GM12878 (cell line): ENCODE data around the gene USP47. TPM values are rescaled to one million over a fixed set of nuclear protein-coding genes. Genes with fewer than 3 reads are reported as not detected.

ENCODE experiments used
- ATAC-seq: fragments of 200-7000 bp; cut with Tn5 transposase; 3 replicates; pipeline ENCODE4 v1.9.1; 2020; ENCODE audit warnings: mild to moderate bottlenecking, moderate library complexity
- BruUV-seq: library from RNA; stranded (reverse); fragments of 400-500 nt; replicated peaks from 2 replicates; lab custom pipeline; 2021; lab: Mats Ljungman, UMichigan
- CTCF ChIA-PET: fragments of 300-600 bp; sonication (Branson Sonifier 250); formaldehyde crosslinking; extraction: SDS; loops from one replicate; lab custom pipeline; 2021; ENCODE audit warnings: inconsistent platforms; lab: Yijun Ruan, JAX
- POLR2A ChIA-PET: fragments of 350-600 bp; formaldehyde crosslinking; extraction: SDS; loops from one replicate; lab custom pipeline; 2021; ENCODE audit warnings: inconsistent platforms; lab: Charles Lee
- RAD21 ChIA-PET: fragments of 300-600 bp; sonication (Branson Sonifier 250); formaldehyde crosslinking; loops from one replicate; lab custom pipeline; 2023; ENCODE audit warnings: antibody characterized with exemption; ENCODE audit not compliant: unreplicated experiment; lab: Charles Lee
- SMC1A ChIA-PET: fragments of 300-600 bp; sonication (Branson Sonifier 250); formaldehyde crosslinking; loops from one replicate; lab custom pipeline; 2023; ENCODE audit not compliant: unreplicated experiment, uncharacterized antibody; lab: Charles Lee
- DNase-seq: peaks from one replicate; pipeline ENCODE4 v3.0.0-alpha.2; 2011; ENCODE audit warnings: low read depth, low spot score
- FAIRE-seq: peaks from 3 replicates; lab custom pipeline; 2011; peaks lifted over from hg19 to GRCh38; lab: Jason Lieb, UNC
- H2AFZ ChIP-seq: 2 replicates; pipeline ENCODE4 v1.6.0; 2011; ENCODE audit warnings: low read depth, low read length, control low read depth; ENCODE audit not compliant: control insufficient read depth
- H3K27ac ChIP-seq: 2 replicates; pipeline ENCODE4 v1.5.1; 2011; ENCODE audit warnings: control low read depth; ENCODE audit not compliant: control insufficient read depth, insufficient read depth
- H3K27me3 ChIP-seq, 2 experiments: replicated peaks in 1 of 2; 2 replicates each; pipeline versions ENCODE4 v1.6.0 to v1.6.1; 2011; ENCODE audit warnings: low read length in 1 of 2; ENCODE audit not compliant: control insufficient read depth in 2 of 2, insufficient read depth in 2 of 2
- H3K36me3 ChIP-seq, 2 experiments: 2 replicates each; pipeline ENCODE4 v1.5.1; 2011; ENCODE audit warnings: low read length in 1 of 2; ENCODE audit not compliant: control insufficient read depth in 2 of 2, insufficient read depth in 2 of 2
- H3K4me1 ChIP-seq: 2 replicates; pipeline ENCODE4 v1.6.1; 2011; ENCODE audit warnings: mild to moderate bottlenecking, low read length, moderate library complexity, mixed read lengths; ENCODE audit not compliant: control insufficient read depth, insufficient read depth
- H3K4me2 ChIP-seq: 2 replicates; pipeline ENCODE4 v1.6.0; 2011; ENCODE audit warnings: control low read depth; ENCODE audit not compliant: control insufficient read depth, insufficient read depth
- H3K4me3 ChIP-seq: fragments of 200-600 bp; sonication (generic); 2 replicates; pipeline ENCODE4 v1.5.1; 2016
- H3K79me2 ChIP-seq: 2 replicates; pipeline ENCODE4 v1.6.0; 2011; ENCODE audit warnings: low read length; ENCODE audit not compliant: control insufficient read depth, insufficient read depth
- H3K9ac ChIP-seq: 2 replicates; pipeline ENCODE4 v1.8.0; 2011; ENCODE audit warnings: low read length, control low read depth, mixed read lengths; ENCODE audit not compliant: control insufficient read depth, insufficient read depth
- H3K9me3 ChIP-seq: replicated peaks from 3 replicates; pipeline ENCODE4 v1.5.1; 2011; ENCODE audit warnings: mild to moderate bottlenecking, low read length; ENCODE audit not compliant: control insufficient read depth, insufficient read depth
- H4K20me1 ChIP-seq: 2 replicates; pipeline ENCODE4 v1.6.0; 2011; ENCODE audit not compliant: control insufficient read depth, insufficient read depth
- BCL11A ChIP-seq: IDR thresholded peaks from 2 replicates; pipeline ENCODE4 v1.6.1; 2011; ENCODE audit warnings: low read depth, low read length
- BRCA1 ChIP-seq: IDR thresholded peaks from 2 replicates; pipeline ENCODE4 v1.6.1; 2011; ENCODE audit warnings: low read depth, low read length, improper control_type of control experiment
- HCFC1 ChIP-seq: fragments of 150-350 bp; IDR thresholded peaks from 2 replicates; pipeline ENCODE4 v1.6.1; 2014; ENCODE audit warnings: low read length
- LARP7 ChIP-seq: fragments of 450-650 bp; IDR thresholded peaks from 2 replicates; pipeline ENCODE4 v1.6.1; 2017; ENCODE audit warnings: mild to moderate bottlenecking
- NFYA ChIP-seq: IDR thresholded peaks from 2 replicates; pipeline ENCODE4 v1.6.1; 2011; ENCODE audit warnings: low read depth, mild to moderate bottlenecking, low read length, improper control_type of control experiment, borderline replicate concordance
- PML ChIP-seq: IDR thresholded peaks from 2 replicates; pipeline ENCODE4 v1.6.1; 2012; ENCODE audit warnings: low read length, inconsistent platforms
- RELA ChIP-seq: fragments of 450-650 bp; IDR thresholded peaks from 2 replicates; pipeline ENCODE4 v1.8.0; 2014; ENCODE audit warnings: borderline replicate concordance; ENCODE audit not compliant: partially characterized antibody
- SMARCA5 ChIP-seq: fragments of 450-650 bp; IDR thresholded peaks from 2 replicates; pipeline ENCODE4 v1.6.1; 2017; ENCODE audit warnings: mild to moderate bottlenecking
- TARDBP ChIP-seq: IDR thresholded peaks from 2 replicates; pipeline ENCODE4 v1.6.1; 2016; ENCODE audit warnings: borderline replicate concordance
- WRNIP1 ChIP-seq: IDR thresholded peaks from 2 replicates; pipeline ENCODE4 v1.6.1; 2011; ENCODE audit warnings: low read depth, low read length, improper control_type of control experiment, borderline replicate concordance
- ZNF384 ChIP-seq: IDR thresholded peaks from 2 replicates; pipeline ENCODE4 v1.6.1; 2012; ENCODE audit warnings: low read depth, mild to moderate bottlenecking, low read length, improper control_type of control experiment, borderline replicate concordance
- ZSCAN29 ChIP-seq: fragments of 450-650 bp; IDR thresholded peaks from 2 replicates; pipeline ENCODE4 v1.6.1; 2017; ENCODE audit warnings: mild to moderate bottlenecking, moderate library complexity
- WGBS: methylation state at CpG from one replicate; pipeline ENCODE4 v1.1.6; 2016; ENCODE audit warnings: low lambda C conversion rate; ENCODE audit not compliant: insufficient replicate concordance, insufficient coverage; ENCODE audit errors: missing lambda C conversion rate; 5-methylcytosine and 5-hydroxymethylcytosine counted together
- in situ Hi-C: fragments of 300-500 bp; cut with MboI; formaldehyde crosslinking; loops from 9 replicates; pipeline ENCODE4 v1.14.3; 2018; ENCODE audit warnings: mixed read lengths
- intact Hi-C: fragments of 100-400 bp; cut with micrococcal nuclease; formaldehyde crosslinking; loops from one replicate; pipeline ENCODE4 v1.14.2; 2022; ENCODE audit not compliant: unreplicated experiment
- polyA plus RNA-seq, 11 experiments: library from polyadenylated mRNA; depleted of rRNA in 4 of 11; unstranded in 6 of 11; stranded (reverse) in 5 of 11; fragments of >200 nt; fragmentation: Nextera tagmentation in 4 of 11; fragmentation: Illumina TruSeq in 1 of 11; extraction: Ambion mirVana in 4 of 11; extraction: Trizol in 1 of 11; gene quantifications; 1 replicate in 1 of 11; 2 replicates in 10 of 11; pipeline versions ENCODE4 v1.2.1 to v1.2.3, GENCODE V29; 2011 to 2016; ENCODE audit warnings: inconsistent platforms in 2 of 11, missing spikeins in 2 of 11, low read depth in 1 of 11
- total RNA-seq, 4 experiments: library from RNA; depleted of rRNA in 3 of 4; stranded (reverse); fragments of >200 nt in 3 of 4; fragmentation: Illumina TruSeq in 1 of 4; extraction: Trizol in 1 of 4; gene quantifications; 2 replicates each; pipeline versions ENCODE4 v1.2.1 to v1.2.3, GENCODE V29; 2013 to 2021
- TF ChIP-seq, protein P1 (sequence below): fragments of 450-650 bp; IDR thresholded peaks from 2 replicates; pipeline ENCODE4 v1.6.1; 2017; ENCODE audit warnings: mild to moderate bottlenecking
- TF ChIP-seq, protein P2 (sequence below): fragments of 450-650 bp; IDR thresholded peaks from 2 replicates; pipeline ENCODE4 v1.6.1; 2018; ENCODE audit warnings: mild to moderate bottlenecking, low read depth, moderate library complexity; ENCODE audit not compliant: partially characterized antibody

The USP47 gene
- total and polyA plus RNA-seq, 10 of the 15 experiments (the other 5 are each of a cell fraction or from before 2014, with no cell fraction given) = 13.9 to 54.0 (median 31.6) TPM

DNA sequence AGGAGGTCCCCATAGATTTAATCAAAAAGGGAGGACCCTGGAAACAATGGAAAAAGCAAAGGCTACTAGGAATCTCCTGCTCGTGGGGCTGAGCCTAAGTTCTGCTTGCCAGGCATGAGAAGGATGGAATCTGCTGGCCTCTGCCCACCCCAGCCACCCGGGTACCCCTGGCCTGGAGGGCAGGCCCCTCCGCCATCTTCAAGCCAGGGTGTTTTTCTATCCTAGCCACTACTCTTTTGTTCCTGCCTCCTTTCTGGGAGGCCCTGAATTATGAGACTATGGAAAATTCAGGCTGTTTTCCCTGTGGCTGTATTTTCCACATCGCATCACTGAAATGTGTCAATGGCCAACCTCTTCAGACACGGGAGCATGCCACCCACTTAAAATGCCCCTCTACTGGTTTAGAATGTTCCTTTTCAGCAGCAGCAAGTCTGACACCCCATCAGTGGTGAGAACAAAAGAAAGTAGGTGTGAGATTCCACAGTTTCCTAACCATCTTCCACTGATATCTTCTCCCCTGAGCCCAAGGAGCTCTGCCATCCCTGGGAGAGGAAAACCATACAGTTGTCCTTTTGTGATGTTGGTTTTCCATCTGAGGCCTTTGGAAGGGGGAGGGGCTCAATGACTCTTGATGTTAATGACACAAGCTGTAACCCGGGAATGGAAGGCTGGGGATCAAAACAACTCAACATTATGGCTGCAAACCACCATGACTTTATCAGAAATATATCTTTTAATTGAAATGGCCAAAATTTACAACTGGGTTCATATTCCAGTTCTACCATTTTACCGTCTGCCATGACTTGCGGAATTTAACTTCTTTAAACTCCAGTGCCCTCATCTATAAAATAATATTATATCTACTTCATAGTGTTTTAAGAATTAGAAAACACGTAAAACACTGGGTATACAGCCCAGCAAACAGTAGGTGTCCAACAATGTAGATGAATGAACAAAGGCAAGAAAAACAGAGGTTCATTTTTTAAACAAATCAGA is 144.5 kb downstream of the USP47 start:
- POLR2A ChIA-PET = no interaction called here
- H3K4me1 ChIP-seq = no peaks in the 10 kb centered on the region
- no peaks in the 10 kb centered on the region for H3K9me3 ChIP-seq
- no TSS peak for BruUV-seq
- RAD21 ChIA-PET = no interaction called here
- H4K20me1 ChIP-seq = no peaks in the 10 kb centered on the region
- no peaks in the 10 kb centered on the region for H3K36me3 ChIP-seq
- no peak overlapping the region for H3K4me3 ChIP-seq
- in situ Hi-C loops (no loop called here), intact Hi-C loops (no loop called here)
- H3K9ac ChIP-seq = no peak overlapping the region
- 46% methylated on average over 9 of the region's 9 CpGs for WGBS
- no peak for FAIRE-seq
- H3K79me2 ChIP-seq = no peaks in the 10 kb centered on the region
- DNase-seq = no peak
- H3K27me3 ChIP-seq = peaks cover 0 to 1% of the 10 kb centered on the region in 2 experiments; a peak in 1 of 4 replicates
- no peak overlapping the region for H2AFZ ChIP-seq
- CTCF ChIA-PET = interaction anchor here (0.5 to 0.7 kb wide), 2 partner anchors 59 to 1664 kb away, joined by 3 read pairs; no protein-coding TSS in a partner anchor
- H3K4me2 ChIP-seq = no peak overlapping the region
- TF ChIP-seq ZNF384 (no peak), WRNIP1 (no peak), LARP7 (no peak), SMARCA5 (no peak), HCFC1 (no peak), TARDBP (no peak), ZSCAN29 (no peak), BCL11A (no peak), RELA (no peak), PML (no peak), NFYA (no peak), BRCA1 (no peak)
- TF ChIP-seq, protein P1, sequence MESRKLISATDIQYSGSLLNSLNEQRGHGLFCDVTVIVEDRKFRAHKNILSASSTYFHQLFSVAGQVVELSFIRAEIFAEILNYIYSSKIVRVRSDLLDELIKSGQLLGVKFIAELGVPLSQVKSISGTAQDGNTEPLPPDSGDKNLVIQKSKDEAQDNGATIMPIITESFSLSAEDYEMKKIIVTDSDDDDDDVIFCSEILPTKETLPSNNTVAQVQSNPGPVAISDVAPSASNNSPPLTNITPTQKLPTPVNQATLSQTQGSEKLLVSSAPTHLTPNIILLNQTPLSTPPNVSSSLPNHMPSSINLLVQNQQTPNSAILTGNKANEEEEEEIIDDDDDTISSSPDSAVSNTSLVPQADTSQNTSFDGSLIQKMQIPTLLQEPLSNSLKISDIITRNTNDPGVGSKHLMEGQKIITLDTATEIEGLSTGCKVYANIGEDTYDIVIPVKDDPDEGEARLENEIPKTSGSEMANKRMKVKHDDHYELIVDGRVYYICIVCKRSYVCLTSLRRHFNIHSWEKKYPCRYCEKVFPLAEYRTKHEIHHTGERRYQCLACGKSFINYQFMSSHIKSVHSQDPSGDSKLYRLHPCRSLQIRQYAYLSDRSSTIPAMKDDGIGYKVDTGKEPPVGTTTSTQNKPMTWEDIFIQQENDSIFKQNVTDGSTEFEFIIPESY = no peak
- TF ChIP-seq, protein P2, sequence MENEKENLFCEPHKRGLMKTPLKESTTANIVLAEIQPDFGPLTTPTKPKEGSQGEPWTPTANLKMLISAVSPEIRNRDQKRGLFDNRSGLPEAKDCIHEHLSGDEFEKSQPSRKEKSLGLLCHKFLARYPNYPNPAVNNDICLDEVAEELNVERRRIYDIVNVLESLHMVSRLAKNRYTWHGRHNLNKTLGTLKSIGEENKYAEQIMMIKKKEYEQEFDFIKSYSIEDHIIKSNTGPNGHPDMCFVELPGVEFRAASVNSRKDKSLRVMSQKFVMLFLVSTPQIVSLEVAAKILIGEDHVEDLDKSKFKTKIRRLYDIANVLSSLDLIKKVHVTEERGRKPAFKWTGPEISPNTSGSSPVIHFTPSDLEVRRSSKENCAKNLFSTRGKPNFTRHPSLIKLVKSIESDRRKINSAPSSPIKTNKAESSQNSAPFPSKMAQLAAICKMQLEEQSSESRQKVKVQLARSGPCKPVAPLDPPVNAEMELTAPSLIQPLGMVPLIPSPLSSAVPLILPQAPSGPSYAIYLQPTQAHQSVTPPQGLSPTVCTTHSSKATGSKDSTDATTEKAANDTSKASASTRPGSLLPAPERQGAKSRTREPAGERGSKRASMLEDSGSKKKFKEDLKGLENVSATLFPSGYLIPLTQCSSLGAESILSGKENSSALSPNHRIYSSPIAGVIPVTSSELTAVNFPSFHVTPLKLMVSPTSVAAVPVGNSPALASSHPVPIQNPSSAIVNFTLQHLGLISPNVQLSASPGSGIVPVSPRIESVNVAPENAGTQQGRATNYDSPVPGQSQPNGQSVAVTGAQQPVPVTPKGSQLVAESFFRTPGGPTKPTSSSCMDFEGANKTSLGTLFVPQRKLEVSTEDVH = no peak
- no peak for ATAC-seq
- no peak overlapping the region for H3K27ac ChIP-seq
- SMC1A ChIA-PET = no interaction called here
